GM19240 (cell line): ENCODE results near the gene BIN2.
"Not testable (repeated sequence)": the region's sequence is repeated elsewhere in the genome, so short reads cannot be mapped to it uniquely, and the experiment has no call there.

ENCODE experiments used
- DNase-seq: peaks from one replicate; pipeline ENCODE4 v3.0.0; 2011; ENCODE audit warnings: low spot score; ENCODE audit not compliant: insufficient read length

The BIN2 gene

DNA sequence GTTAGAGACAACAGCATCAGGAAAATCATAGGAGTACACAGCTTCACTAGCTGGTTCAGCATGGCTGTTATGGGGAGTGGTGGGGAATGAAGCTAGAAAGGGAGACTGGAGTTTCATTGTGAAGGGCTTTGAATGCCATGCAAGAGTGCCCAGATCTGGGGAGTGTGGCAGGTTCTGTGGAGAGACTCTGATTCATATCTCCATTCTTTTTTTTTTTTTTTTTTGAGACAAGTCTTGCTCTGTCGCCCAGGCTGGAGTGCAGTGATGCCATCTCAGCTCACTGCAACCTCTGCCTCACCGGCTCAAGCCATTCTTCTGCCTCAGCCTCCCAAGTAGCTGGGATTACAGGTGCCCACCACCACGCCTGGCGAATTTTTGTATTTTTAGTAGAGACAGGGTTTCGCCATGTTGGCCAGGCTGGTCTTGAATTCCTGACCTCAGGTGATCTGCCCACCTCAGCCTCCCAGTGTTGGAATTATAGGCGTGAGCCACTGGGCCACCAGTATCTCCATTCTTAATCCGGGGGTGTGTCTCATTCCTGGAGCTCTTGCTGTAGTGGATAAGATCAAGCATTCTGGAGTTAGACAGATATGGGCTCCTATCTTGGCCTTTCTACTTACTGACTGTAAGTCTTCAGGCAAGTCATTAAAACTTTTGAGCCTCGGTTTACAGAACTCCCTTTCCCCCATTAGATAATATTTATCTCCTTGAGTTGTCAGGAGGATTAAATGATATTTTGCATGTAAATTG is 5.7 kb downstream of the BIN2 start:
- DNase-seq = not testable (repeated sequence)

DNA sequence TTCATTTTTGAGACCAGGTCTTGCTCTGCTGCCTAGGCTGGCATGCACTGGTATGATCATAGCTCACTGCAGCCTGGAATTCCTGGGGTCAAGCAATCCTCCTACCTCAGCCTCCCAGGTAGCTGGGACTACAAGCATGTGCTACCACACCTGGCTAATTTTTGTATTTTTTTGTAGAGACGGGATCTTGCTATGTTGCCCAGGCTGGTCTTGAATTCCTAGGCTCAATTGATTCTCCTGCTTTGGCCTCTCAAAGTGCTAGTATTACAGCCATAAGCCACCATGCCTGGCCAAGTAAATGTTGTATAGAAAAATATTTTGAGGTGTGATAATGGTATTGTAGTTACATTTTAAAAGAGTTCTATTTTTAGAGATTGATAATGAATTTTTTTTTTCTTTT is 12.6 kb downstream of the BIN2 start:
- no peak for DNase-seq

GRCh38 chr12:51307655-51308593 is 16.1 kb downstream of the BIN2 start:
- DNase-seq = no peak

DNA sequence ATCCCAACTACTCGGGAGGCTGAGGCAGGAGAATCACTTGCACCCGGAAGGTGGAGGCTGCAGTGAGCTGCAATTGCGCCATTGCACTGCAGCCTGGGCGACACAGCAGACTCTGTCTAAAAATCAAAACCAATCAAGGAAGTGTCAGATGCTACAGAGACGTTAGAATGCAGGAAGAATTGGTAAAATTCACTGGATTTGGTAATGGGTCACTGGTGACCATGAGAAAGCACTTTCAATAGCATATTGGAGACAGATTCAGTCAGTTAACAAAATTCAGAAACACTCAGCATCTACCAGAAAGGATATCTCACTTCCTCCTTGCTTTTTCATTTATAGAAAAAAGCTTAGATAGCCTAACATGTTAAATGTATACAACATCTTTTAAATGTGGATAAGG is 17.5 kb downstream of the BIN2 start:
- DNase-seq = no peak

DNA sequence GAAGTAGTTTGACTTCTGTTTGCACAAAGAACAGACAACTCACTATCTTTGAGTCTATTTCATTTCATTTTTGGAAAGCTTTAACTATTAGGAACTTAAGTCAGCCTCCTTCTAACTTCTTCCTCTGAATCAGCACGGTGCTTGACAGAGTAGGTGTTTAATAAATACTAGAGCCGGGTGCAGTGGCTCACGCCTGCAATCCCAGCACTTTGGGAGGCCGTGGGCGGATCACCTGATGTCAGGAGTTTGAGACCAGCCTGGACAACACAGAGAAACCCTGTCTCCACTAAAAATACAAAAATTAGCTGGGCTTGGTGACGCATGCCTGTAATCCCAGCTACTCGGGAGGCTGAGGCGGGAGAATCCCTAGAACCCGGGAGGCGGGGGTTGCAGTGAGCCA is 23.2 kb downstream of the BIN2 start:
- not testable (repeated sequence) for DNase-seq

- DNase-seq = no peak
Observed at GRCh38 chr12:51295651-51296050, 28.3 kb downstream of the BIN2 start.

DNA sequence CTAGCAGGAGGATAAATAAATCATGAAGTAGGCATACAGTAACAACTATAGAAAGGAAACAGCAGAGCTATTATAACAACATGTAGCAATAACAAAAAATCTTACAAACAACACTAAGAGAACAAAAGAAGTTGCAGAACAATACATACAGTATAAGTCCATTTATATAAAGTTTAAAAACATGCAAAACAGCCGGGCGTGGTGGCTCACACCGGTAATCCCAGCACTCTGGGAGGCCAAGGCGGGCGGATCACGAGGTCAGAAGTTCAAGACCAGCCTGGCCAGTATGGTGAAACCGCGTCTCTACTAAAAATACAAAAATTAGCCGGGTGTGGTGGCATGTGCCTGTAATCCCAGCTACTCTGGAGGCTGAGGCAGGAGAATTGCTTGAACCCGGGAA is 29.9 kb downstream of the BIN2 start:
- not testable (repeated sequence) for DNase-seq

DNA sequence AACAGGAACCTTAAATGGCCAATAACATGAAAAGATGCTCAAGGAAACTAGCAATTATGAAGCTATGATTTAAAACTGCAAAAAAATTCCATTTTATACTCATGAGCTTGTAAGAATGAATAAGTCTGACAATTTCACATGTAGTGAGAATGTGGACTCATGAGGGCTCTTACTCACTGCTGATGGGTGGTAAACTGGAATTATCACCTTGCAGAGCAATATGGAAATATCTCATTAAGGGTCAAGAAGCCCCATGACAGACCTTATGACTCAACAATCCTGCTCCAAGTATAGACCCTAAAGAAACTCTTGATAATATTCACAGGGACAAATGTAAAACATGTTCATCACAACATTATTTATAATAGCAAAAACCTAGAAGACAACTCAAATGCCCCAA is 30.3 kb downstream of the BIN2 start:
- no peak for DNase-seq

DNA sequence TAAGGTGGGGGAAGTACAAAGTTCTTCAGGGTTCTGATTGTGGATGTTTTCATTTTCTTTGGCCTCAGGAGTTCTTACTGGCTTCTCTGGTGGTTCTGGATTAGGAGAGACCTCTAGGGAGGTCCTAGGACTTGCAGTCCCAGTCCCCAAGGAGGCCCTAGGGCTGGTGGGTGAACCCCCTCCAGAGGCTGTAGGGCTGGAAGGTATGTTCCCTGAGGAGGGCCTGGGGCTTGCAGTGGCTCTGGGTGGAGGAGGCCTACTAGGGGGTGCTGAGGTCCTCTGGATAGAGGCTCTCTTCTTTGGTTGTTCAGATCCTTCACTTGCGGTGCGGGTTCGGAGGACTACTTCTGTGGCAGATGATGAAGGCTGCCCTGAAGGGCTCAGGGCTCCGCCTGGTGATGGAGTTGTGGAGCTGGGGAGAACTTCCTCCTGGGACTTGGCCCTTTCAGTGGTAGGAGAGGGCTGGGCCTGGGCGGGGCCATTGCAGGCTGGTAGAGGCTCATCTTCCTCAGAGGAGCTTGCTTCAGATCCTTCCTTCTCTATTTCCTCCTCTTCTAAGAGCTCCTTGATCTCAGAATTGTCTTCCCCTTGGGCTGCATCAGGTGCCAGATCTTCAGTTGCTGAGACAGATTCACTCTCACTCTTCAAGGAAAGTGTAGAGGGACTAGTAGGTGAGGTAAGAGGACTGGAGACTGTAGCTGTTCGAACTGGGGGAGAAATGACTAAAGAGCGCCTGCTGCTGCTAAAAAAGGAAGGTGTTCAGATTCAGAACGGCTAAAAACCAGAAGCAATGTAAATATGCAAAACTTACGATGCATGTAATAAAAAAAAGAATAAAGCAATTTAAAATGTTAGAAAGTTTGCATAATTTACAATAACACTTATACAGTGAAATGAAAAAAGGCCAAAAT is 32.1 kb downstream of the BIN2 start:
- not testable (repeated sequence) for DNase-seq

GRCh38 chr12:51285843-51286242 is 38.1 kb downstream of the BIN2 start:
- no peak for DNase-seq

GRCh38 chr12:51281202-51281924 is 42.6 kb downstream of the BIN2 start:
- no peak for DNase-seq

DNA sequence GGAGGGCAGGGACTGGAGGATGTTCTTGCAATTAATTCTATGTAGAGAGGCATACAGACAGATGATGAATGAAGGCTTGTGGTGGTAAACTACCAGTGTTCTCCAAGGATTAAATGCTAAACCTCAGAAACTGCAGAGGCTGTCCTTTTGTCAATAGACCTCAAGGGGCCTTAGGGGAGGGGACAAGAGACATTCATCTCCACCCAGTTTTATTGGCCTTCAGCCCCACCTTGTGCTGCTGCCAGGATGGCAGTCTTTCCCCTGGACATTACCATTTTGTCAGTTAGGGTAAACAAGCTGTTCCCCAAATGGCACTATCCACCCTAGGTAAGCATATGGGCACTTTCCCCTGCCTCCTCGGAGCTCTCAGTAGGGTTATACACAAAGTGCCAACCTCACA is 48.9 kb downstream of the BIN2 start:
- DNase-seq = no peak

- not testable (repeated sequence) for DNase-seq
Observed at GRCh38 chr12:51272810-51273209, 51.2 kb downstream of the BIN2 start.

DNA sequence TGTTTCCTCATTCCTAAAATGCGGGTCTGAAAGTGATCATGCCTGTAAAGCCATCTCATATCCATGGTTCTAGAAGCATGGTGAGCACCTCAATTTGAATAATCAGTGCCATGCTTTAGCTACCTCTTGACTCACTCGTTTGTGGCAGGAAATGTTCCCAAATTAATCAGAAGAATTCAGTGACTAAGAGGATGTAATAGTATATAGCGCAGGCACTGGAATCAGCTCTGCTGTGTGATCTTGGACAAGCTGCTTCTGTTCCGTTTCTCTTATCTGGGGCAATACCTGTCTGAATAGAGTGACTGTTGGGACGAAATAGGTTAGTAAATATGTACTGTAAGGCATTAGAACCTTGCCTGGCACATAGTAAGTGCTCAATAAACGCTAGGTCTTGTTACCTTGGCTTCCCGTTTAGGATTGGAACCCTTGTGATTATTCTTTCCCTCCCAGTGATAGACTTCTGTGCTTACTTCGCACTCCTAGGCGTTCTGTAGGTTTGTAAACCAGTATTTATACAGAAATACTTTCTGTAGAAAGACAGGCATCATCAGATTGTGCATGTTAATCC is 52.9 kb downstream of the BIN2 start:
- no peak for DNase-seq

DNA sequence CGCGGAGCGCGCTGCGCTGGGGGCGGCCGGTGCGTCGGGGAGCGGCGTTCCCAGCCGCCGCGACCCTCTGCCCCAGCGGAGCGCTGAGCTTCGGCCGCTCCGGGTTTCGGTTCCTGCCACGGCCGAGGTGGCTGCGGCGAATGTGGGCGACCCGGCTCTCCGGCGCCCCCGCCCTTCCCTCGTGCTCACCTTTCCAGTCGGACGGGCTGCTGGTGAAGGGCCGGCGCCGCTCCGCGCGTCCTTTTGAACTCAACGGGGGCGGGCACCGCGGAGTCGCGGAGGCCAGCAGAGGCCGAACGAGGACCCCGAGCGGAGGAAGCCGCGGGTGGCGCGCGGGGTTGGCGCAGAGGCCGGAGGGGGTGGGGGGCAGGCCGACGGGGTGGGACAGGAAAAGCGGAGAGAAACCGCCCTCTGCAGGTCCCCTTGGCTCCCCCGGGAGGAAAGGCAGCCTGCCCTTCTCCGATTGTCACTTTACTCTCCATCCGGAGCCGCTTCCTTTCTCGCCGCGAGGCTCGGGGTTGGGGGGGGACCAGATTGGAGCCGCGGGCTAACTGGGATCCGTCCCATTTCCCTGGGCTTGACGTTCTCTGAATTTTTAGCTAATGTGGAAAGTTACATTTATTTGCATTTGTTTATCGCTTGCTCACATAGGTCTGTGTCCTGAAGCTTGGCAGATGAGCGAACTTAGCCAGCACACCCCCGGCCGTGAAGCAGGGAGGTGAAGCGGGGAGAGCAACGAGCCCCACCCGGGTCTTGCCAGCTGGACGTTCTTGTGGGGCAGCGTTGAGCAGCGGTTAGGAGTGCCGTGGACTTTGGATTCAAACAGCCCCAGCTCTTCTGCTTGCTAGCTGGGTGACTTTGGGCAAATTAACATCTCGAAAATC is 53.7 kb downstream of the BIN2 start, which contains the start of gene SMAGP:
SMAGP (minus strand) TSS at position 349 of the 884 bp plus-strand sequence. CDS start 1,137 bp downstream, outside the sequence.
- DNase-seq = no peak

- no peak for DNase-seq
Observed at GRCh38 chr12:51269174-51270066, 54.6 kb downstream of the BIN2 start.

DNA sequence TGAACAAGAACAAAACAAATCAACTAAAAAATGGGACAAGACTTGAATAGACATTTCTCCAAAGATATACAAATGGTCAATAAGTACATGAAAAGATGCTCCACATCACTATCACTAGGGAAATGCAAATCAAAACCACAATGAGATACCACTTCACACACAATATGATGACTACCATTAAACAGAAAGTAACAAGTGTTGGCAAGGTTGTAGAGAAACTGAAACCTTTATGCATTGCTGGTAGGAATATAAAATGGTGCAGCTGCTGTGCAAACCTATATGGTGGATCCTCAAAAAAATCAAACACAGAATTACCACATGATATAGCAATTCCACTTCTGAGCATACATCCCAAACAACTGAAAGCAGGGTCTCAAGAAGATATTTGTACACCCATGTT is 59.0 kb downstream of the BIN2 start:
- no peak for DNase-seq

DNA sequence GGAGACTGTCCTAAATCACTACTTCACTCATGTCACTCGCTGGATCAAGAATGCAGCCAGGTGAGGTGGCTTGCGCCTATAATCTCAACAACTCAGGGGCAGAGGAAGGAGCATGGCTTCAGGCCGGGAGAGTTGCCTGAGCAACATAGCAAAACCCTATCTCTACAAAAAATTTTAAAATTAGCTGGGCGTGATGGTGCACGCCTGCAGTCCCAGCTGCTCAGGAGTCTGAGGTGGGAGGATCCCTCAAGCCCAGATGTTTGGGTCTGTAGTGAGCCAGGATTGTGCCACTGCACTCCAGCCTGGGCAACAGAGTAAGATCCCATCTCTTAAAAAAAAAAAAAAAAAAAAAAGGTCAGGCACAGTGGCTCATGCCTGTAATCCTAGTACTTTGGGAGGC is 59.7 kb downstream of the BIN2 start:
- no peak for DNase-seq
